Glutamatergic neuron (in vitro differentiated cells): Measurements from ENCODE around the gene TBC1D22A. TPM values are rescaled to one million over a fixed set of nuclear protein-coding genes. Genes with fewer than 3 reads are reported as not detected.
A peak's percentile ranks its signal among the peaks of the same experiment; 100 is the strongest.

Source experiments
- DNase-seq: peaks from one replicate; pipeline ENCODE4 v3.0.0; 2022
- H3K27ac Mint-ChIP-seq: one replicate; pipeline ENCODE4 v1.8.0; 2020; ENCODE audit warnings: mild to moderate bottlenecking, mixed read lengths, inconsistent platforms; ENCODE audit not compliant: unreplicated experiment
- H3K27me3 Mint-ChIP-seq: one replicate; pipeline ENCODE4 v1.8.0; 2020; ENCODE audit warnings: mild to moderate bottlenecking, moderate library complexity, mixed read lengths, inconsistent platforms; ENCODE audit not compliant: unreplicated experiment
- H3K36me3 Mint-ChIP-seq: one replicate; pipeline ENCODE4 v1.8.0; 2020; ENCODE audit warnings: mild to moderate bottlenecking, mixed read lengths, inconsistent platforms; ENCODE audit not compliant: unreplicated experiment
- H3K4me1 Mint-ChIP-seq: one replicate; pipeline ENCODE4 v1.8.0; 2020; ENCODE audit warnings: mild to moderate bottlenecking, low read depth, mixed read lengths, inconsistent platforms; ENCODE audit not compliant: unreplicated experiment
- H3K4me3 Mint-ChIP-seq: one replicate; pipeline ENCODE4 v1.8.0; 2020; ENCODE audit warnings: mild to moderate bottlenecking, mixed read lengths, inconsistent platforms; ENCODE audit not compliant: unreplicated experiment
- H3K9me3 Mint-ChIP-seq: one replicate; pipeline ENCODE4 v1.8.0; 2020; ENCODE audit warnings: mild to moderate bottlenecking, moderate library complexity, mixed read lengths, inconsistent platforms; ENCODE audit not compliant: unreplicated experiment
- total RNA-seq: library from RNA; stranded (reverse); fragmentation: NEBNext Ultra II Directional; extraction: Animal tissue kit (Norgen Biotek cat#: 25700); gene quantifications from one replicate; pipeline ENCODE4 v1.2.1, GENCODE V29; 2021; ENCODE audit not compliant: unreplicated experiment
- TF ChIP-seq, protein P1 (sequence below): fragments of 200-600 bp; sonication (generic); IDR thresholded peaks from one replicate; pipeline ENCODE4 v1.5.0; 2021; ENCODE audit not compliant: partially characterized antibody, unreplicated experiment

The TBC1D22A gene
- total RNA-seq, 1 donor from 2014 or later = 23.0 TPM

DNA sequence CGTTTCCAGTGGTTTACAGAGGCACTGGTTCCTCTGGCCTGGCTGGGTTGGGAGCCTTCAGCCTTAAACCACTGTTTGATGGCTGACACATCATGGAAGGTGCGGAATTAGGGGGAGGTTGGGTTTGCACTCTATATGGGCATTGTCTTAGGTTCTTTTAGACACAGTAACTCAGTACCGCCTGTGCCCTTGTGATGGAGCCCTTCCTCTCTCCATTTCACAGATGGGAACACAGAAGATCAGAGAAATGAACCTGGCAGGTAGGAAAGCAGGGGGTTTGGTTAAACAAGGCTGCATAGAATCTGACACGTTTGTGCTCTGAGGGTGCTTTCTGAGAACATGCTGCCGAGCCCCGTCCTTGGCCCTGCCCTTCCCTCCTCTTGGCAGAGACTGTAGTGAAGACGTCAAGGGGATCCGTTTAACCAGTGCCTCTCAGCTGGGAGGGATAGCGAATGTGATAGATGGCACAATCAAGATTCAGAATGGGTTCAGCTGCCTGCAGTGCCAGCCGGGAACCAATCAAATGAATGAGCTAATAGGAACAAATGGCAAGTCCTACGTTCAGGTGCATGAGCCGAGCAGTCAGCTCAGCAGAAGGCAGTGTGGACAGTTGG lies 228.6 kb downstream of the TBC1D22A start:
- no peak for DNase-seq
- Mint-ChIP-seq H3K27ac (no peak overlapping the region), H3K27me3 (no peaks in the 10 kb centered on the region), H3K9me3 (peaks cover 5% of the 10 kb centered on the region), H3K36me3 (no peaks in the 10 kb centered on the region), H3K4me1 (peaks cover 16% of the 10 kb centered on the region), H3K4me3 (no peak overlapping the region)
- TF ChIP-seq, protein P1, sequence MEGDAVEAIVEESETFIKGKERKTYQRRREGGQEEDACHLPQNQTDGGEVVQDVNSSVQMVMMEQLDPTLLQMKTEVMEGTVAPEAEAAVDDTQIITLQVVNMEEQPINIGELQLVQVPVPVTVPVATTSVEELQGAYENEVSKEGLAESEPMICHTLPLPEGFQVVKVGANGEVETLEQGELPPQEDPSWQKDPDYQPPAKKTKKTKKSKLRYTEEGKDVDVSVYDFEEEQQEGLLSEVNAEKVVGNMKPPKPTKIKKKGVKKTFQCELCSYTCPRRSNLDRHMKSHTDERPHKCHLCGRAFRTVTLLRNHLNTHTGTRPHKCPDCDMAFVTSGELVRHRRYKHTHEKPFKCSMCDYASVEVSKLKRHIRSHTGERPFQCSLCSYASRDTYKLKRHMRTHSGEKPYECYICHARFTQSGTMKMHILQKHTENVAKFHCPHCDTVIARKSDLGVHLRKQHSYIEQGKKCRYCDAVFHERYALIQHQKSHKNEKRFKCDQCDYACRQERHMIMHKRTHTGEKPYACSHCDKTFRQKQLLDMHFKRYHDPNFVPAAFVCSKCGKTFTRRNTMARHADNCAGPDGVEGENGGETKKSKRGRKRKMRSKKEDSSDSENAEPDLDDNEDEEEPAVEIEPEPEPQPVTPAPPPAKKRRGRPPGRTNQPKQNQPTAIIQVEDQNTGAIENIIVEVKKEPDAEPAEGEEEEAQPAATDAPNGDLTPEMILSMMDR = no peak

DNA sequence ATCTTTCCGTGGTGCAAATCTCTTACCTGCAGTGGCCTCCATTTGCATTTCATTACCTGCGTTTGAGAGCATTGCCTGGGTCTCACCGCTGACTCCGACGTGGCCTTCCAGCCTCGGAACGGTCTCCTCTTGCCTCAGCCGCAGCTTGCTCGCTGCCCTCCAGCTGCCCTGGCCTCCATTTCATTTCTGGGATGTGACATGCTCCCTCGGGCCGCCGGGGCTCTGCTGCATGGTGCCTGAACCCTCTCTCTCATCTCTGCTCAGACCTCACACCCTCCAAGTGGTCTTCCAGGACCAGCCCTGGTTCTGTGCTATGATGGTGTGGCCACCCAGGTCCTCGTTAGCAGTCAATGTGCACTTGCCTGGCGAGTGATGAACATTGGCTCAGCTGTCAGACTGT lies 229.2 kb downstream of the TBC1D22A start:
- H3K27me3 Mint-ChIP-seq = no peaks in the 10 kb centered on the region
- peaks cover 5% of the 10 kb centered on the region for H3K9me3 Mint-ChIP-seq
- TF ChIP-seq, protein P1 = no peak
- H3K27ac Mint-ChIP-seq = no peak overlapping the region
- DNase-seq = no peak
- H3K36me3 Mint-ChIP-seq = no peaks in the 10 kb centered on the region
- H3K4me1 Mint-ChIP-seq = peaks cover 16% of the 10 kb centered on the region
- H3K4me3 Mint-ChIP-seq = no peak overlapping the region

DNA sequence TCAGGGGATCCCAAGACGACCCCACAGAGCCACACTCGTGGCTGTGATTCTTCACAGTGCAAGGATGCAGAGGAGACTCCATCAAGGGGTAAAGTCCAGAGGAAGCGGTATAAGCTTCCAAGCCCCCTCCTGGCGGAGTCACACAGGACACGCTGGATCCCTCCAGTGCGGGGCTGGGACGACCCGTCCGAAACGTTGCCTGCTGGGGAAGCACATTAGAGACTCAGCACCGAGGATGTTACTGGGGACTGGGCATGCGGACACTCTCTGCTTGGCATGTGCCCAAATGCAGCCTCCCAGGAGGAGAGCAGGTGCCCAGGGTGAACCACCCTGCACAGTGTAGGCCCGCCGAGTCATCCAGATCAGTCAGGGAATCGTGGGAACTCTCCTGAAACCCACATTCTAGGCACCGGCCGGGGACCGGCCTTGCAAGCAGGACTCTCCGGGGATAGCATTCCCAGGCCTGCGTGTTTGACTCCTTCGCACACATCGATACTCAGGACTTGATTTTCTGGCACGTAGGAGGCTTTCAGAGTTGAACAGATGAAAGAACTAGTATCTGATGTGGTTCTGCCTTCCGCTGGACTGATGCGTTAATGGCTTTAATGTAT lies 229.8 kb downstream of the TBC1D22A start:
- no peak overlapping the region for H3K27ac Mint-ChIP-seq
- DNase-seq = no peak
- peaks cover 16% of the 10 kb centered on the region for H3K4me1 Mint-ChIP-seq
- H3K9me3 Mint-ChIP-seq = peaks cover 5% of the 10 kb centered on the region
- no peaks in the 10 kb centered on the region for H3K27me3 Mint-ChIP-seq
- H3K36me3 Mint-ChIP-seq = no peaks in the 10 kb centered on the region
- TF ChIP-seq, protein P1 = no peak
- H3K4me3 Mint-ChIP-seq = no peak overlapping the region

DNA sequence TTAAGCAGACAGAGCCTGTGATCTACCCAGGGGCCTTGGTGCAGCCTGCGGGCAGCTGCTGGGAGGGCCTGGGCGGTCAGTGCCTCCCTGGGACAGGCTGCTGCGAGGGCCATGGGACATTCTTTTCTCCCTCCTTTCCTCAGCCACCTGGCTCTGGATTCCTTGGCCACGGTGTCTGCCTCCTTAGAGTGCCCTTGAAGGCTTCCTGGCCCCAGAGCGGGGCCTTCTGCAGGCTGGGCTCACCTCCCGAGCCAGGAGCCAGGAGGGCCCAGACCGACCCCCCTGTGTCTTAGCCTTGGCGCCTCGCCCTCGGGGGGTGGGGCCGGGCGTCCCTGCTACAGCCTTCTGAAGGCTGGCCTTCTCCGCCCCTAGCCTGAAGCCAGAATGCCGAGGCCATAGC lies 231.2 kb downstream of the TBC1D22A start:
- H3K4me1 Mint-ChIP-seq = peaks cover 16% of the 10 kb centered on the region
- peak; percentile 32 for DNase-seq
- TF ChIP-seq, protein P1 = no peak
- no peak overlapping the region for H3K27ac Mint-ChIP-seq
- H3K36me3 Mint-ChIP-seq = no peaks in the 10 kb centered on the region
- H3K27me3 Mint-ChIP-seq = no peaks in the 10 kb centered on the region
- H3K9me3 Mint-ChIP-seq = peaks cover 5% of the 10 kb centered on the region
- H3K4me3 Mint-ChIP-seq = no peak overlapping the region

DNA sequence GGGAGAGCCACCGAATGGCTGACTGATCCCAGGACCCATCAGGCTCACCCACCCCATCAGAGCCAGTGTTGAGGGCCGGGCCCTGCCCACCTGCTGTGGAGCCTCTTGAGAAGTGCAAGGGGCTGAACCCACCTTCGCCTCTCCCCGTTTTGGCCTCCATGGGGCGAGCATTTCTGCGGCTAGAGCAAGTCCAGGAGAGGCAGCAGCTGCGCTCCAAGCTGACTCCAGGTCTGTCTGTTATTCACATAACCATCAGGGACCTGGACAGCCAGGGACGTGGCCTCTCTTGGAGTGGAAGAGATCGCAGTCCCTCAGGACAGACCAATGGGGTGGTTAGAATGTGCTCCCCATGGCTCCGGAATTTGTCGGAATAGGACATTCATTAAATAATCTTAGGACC lies 231.8 kb downstream of the TBC1D22A start:
- no peak for DNase-seq
- TF ChIP-seq, protein P1 = no peak
- Mint-ChIP-seq H3K27ac (peak overlapping the region; percentile 8), H3K4me3 (no peak overlapping the region), H3K27me3 (no peaks in the 10 kb centered on the region), H3K36me3 (no peaks in the 10 kb centered on the region), H3K9me3 (peaks cover 5% of the 10 kb centered on the region), H3K4me1 (peaks cover 16% of the 10 kb centered on the region)
